ENCODE measurements around the gene PCNA. TPM values are rescaled to one million over a fixed set of nuclear protein-coding genes. Genes with fewer than 3 reads are reported as not detected.

The PCNA gene
- total RNA-seq, 1 experiment from 2014 or later, result 182 TPM

GRCh38 chr20:5070081-5070480, 49.7 kb downstream of the PCNA start:
- POLR2A ChIA-PET, result no interaction called here
- no peak for DNase-seq (ENCODE audit: low read depth, low spot score)

GRCh38 chr20:5069141-5069806, 50.5 kb downstream of the PCNA start:
- no TSS peak for BruUV-seq (replicated peaks)
- no peak for TF ChIP-seq POLR2AphosphoS5 (IDR thresholded peaks at IDR 0.05; ENCODE audit: low read depth, low read length)
- TF ChIP-seq TCF7L2 (IDR thresholded peaks at IDR 0.05; ENCODE audit: low read depth, low read length), result no peak
- TF ChIP-seq SIN3A (IDR thresholded peaks at IDR 0.05; ENCODE audit: borderline replicate concordance, insufficient read depth, low read depth, low read length), result no peak
- TF ChIP-seq REST (IDR thresholded peaks at IDR 0.05; ENCODE audit: insufficient read depth in 1 of 2, low read depth in 2 of 2, low read length in 1 of 2), result no peak
- no peak for TF ChIP-seq CTCF (IDR thresholded peaks at IDR 0.05)
- ChIA-PET CTCF (no interaction called here), POLR2A (interaction anchor here (0.5 kb wide), 1 partner anchor 902 kb away, joined by 5 read pairs; no protein-coding TSS in a partner anchor)
- in situ Hi-C loops (cut with HindIII; ENCODE audit: low pct_unique_long_range_greater_than_20kb, low sequenced_read_pairs) (no loop called here), intact Hi-C loops (cut with micrococcal nuclease; ENCODE audit: unreplicated experiment) (no loop called here)
- no peaks in the 10 kb centered on the region for H3K36me3 ChIP-seq (ENCODE audit: control insufficient read depth, insufficient read depth, low read length)
- no peaks in the 10 kb centered on the region for H3K27me3 ChIP-seq (ENCODE audit: control insufficient read depth, insufficient read depth, low read length)
- no peak overlapping the region for H3K4me3 ChIP-seq (ENCODE audit: low read depth in 2 of 2, low read length in 2 of 2)
- H3K9me3 ChIP-seq (ENCODE audit: control insufficient read depth, insufficient read depth, low read depth, low read length), result no peaks in the 10 kb centered on the region
- H3K27ac ChIP-seq (ENCODE audit: low read length), result no peak overlapping the region
- no peak for ATAC-seq
- DNase-seq (ENCODE audit: low read depth, low spot score), result no peak
- H3K4me1 ChIP-seq (ENCODE audit: control insufficient read depth, insufficient read depth, low read length), result peaks cover 4% of the 10 kb centered on the region; the same call in 1 of the 2 replicates

More at GRCh38 chr20:5070081-5070480, 49.7 kb downstream of the PCNA start:
- no TSS peak for BruUV-seq (replicated peaks)
- Histone ChIP-seq H3K9me3 (ENCODE audit: control insufficient read depth, insufficient read depth, low read depth, low read length) (no peaks in the 10 kb centered on the region), H3K4me3 (ENCODE audit: low read depth in 2 of 2, low read length in 2 of 2) (no peak overlapping the region), H3K27ac (ENCODE audit: low read length) (no peak overlapping the region), H3K4me1 (ENCODE audit: control insufficient read depth, insufficient read depth, low read length) (peaks cover 4% of the 10 kb centered on the region; the same call in 1 of the 2 replicates), H3K27me3 (ENCODE audit: control insufficient read depth, insufficient read depth, low read length) (no peaks in the 10 kb centered on the region), H3K36me3 (ENCODE audit: control insufficient read depth, insufficient read depth, low read length) (no peaks in the 10 kb centered on the region)
- ATAC-seq, result no peak
- in situ Hi-C loops (cut with HindIII; ENCODE audit: low pct_unique_long_range_greater_than_20kb, low sequenced_read_pairs) (no loop called here), intact Hi-C loops (cut with micrococcal nuclease; ENCODE audit: unreplicated experiment) (no loop called here)
- CTCF ChIA-PET, result no interaction called here
- TF ChIP-seq CTCF (IDR thresholded peaks at IDR 0.05) (no peak), TCF7L2 (IDR thresholded peaks at IDR 0.05; ENCODE audit: low read depth, low read length) (no peak), POLR2AphosphoS5 (IDR thresholded peaks at IDR 0.05; ENCODE audit: low read depth, low read length) (no peak), SIN3A (IDR thresholded peaks at IDR 0.05; ENCODE audit: borderline replicate concordance, insufficient read depth, low read depth, low read length) (no peak), REST (IDR thresholded peaks at IDR 0.05; ENCODE audit: insufficient read depth in 1 of 2, low read depth in 2 of 2, low read length in 1 of 2) (no peak)

Data from Panc1 (cell line).